Stimulated activated CD4-positive, alpha-beta T cell treated with anti-CD3 and anti-CD28 coated beads, Interleukin-15, amount 100 ng/mL, for 24 hours (primary cell): ENCODE measurements around the gene PKP3.
"Not testable (repeated sequence)": the region's sequence is repeated elsewhere in the genome, so short reads cannot be mapped to it uniquely, and the experiment has no call there.

ENCODE experiments used
- DNase-seq: peaks from one replicate; pipeline ENCODE4 v3.0.0-alpha.2; 2020

PKP3 gene

GRCh38 chr11:431921-432320 is 37.9 kb downstream of the PKP3 start:
- DNase-seq, result no peak

GRCh38 chr11:432501-433100 is 38.6 kb downstream of the PKP3 start:
- no peak for DNase-seq

- no peak for DNase-seq
These were observed 39.1 kb downstream of the PKP3 start for GRCh38 chr11:433111-433510.

GRCh38 chr11:433641-434040 is 39.6 kb downstream of the PKP3 start:
- DNase-seq, result no peak

GRCh38 chr11:434496-434895 is 40.5 kb downstream of the PKP3 start:
- DNase-seq, result no peak

GRCh38 chr11:434999-435740 is 41.2 kb downstream of the PKP3 start:
- not testable (repeated sequence) for DNase-seq

- DNase-seq, result no peak
These were observed 43.3 kb downstream of the PKP3 start for GRCh38 chr11:437228-437870.

- DNase-seq, result no peak
These were observed 44.3 kb downstream of the PKP3 start for GRCh38 chr11:438101-438844.

GRCh38 chr11:439315-440064 is 45.5 kb downstream of the PKP3 start:
- no peak for DNase-seq

GRCh38 chr11:440065-441042 is 46.3 kb downstream of the PKP3 start:
- peak; percentile 41 for DNase-seq

- DNase-seq, result no peak
These were observed 47.0 kb downstream of the PKP3 start for GRCh38 chr11:441043-441417.

GRCh38 chr11:441418-442274 is 47.6 kb downstream of the PKP3 start, which contains the start of gene ANO9:
Gene ANO9 (minus strand): TSS chr11:442011. CDS start chr11:441926, 85 bp downstream.
- peak; percentile 80 for DNase-seq

- DNase-seq, result no peak
These were observed 48.6 kb downstream of the PKP3 start for GRCh38 chr11:442611-443081.

GRCh38 chr11:443542-444199 is 49.7 kb downstream of the PKP3 start:
- no peak for DNase-seq

- no peak for DNase-seq
These were observed 50.6 kb downstream of the PKP3 start for GRCh38 chr11:444396-445144.

GRCh38 chr11:445765-446588 is 52.0 kb downstream of the PKP3 start:
- no peak for DNase-seq

- DNase-seq, result no peak
These were observed 52.9 kb downstream of the PKP3 start for GRCh38 chr11:446891-447290.
